HEK293 (cell line): Measurements from ENCODE around the gene ATP6V0C.

Experiments used
- CTCF ChIA-PET: fragments of 350-600 bp; formaldehyde crosslinking; extraction: SDS; loops from one replicate; lab custom pipeline; 2021; ENCODE audit warnings: antibody characterized with exemption; lab: Yijun Ruan, JAX
- POLR2A ChIA-PET: fragments of 300-600 bp; formaldehyde crosslinking; extraction: SDS; loops from one replicate; lab custom pipeline; 2020; ENCODE audit warnings: antibody characterized with exemption, inconsistent platforms; lab: Yijun Ruan, JAX
- H3K27ac ChIP-seq: fragments of 200-500 bp; sonication (Bioruptor generic); 2 replicates; pipeline ENCODE4 v1.5.1; 2014; ENCODE audit warnings: low read depth, low read length, control low read depth, inconsistent platforms; ENCODE audit errors: extremely low read depth
- H3K36me3 ChIP-seq, 2 experiments: fragments of 200-500 bp in 1 of 2; sonication (Bioruptor generic) in 1 of 2; 1 replicate in 1 of 2; 2 replicates in 1 of 2; pipeline ENCODE4 v1.5.1; 2014 to 2017; ENCODE audit warnings: inconsistent platforms in 2 of 2, low read length in 2 of 2; ENCODE audit not compliant: control insufficient read depth in 2 of 2, insufficient read depth in 1 of 2
- H3K4me1 ChIP-seq: fragments of 200-500 bp; sonication (Bioruptor generic); 2 replicates; pipeline ENCODE4 v1.5.1; 2014; ENCODE audit warnings: mild to moderate bottlenecking, low read length, inconsistent platforms; ENCODE audit not compliant: control insufficient read depth, insufficient read depth
- H3K4me3 ChIP-seq: 2 replicates; pipeline ENCODE4 v1.5.1; 2011; ENCODE audit warnings: low read depth, mild to moderate bottlenecking, control low read depth, low read length, moderate library complexity
- H3K9me3 ChIP-seq: fragments of 200-500 bp; sonication (Bioruptor generic); 2 replicates; pipeline ENCODE4 v1.5.1; 2014; ENCODE audit warnings: low read depth, low read length, inconsistent platforms; ENCODE audit not compliant: control insufficient read depth, insufficient read depth
- EGR2 ChIP-seq: fragments of 450-650 bp; formaldehyde crosslinking; IDR thresholded peaks from 2 replicates; pipeline ENCODE4 v1.5.1; 2016; ENCODE audit warnings: low read depth, missing biosample characterization, missing genetic modification characterization
- GLIS1 ChIP-seq: fragments of 450-650 bp; formaldehyde crosslinking; IDR thresholded peaks from 2 replicates; pipeline ENCODE4 v1.5.1; 2016; ENCODE audit warnings: missing biosample characterization, missing genetic modification characterization
- GLIS2 ChIP-seq: fragments of 450-650 bp; formaldehyde crosslinking; IDR thresholded peaks from 2 replicates; pipeline ENCODE4 v1.5.1; 2016; ENCODE audit warnings: missing biosample characterization, missing genetic modification characterization
- KLF1 ChIP-seq: fragments of 450-650 bp; formaldehyde crosslinking; IDR thresholded peaks from 2 replicates; pipeline ENCODE4 v1.5.1; 2016; ENCODE audit warnings: missing biosample characterization, missing genetic modification characterization
- KLF16 ChIP-seq: fragments of 450-650 bp; formaldehyde crosslinking; IDR thresholded peaks from 2 replicates; pipeline ENCODE4 v1.5.1; 2017; ENCODE audit warnings: missing biosample characterization, missing genetic modification characterization
- OSR2 ChIP-seq: fragments of 450-650 bp; formaldehyde crosslinking; IDR thresholded peaks from 2 replicates; pipeline ENCODE4 v1.5.1; 2016; ENCODE audit warnings: missing biosample characterization, missing genetic modification characterization
- RBAK ChIP-seq: fragments of 450-650 bp; formaldehyde crosslinking; IDR thresholded peaks from 2 replicates; pipeline ENCODE4 v1.5.1; 2016; ENCODE audit warnings: missing biosample characterization, missing genetic modification characterization
- REPIN1 ChIP-seq: fragments of 450-650 bp; formaldehyde crosslinking; IDR thresholded peaks from 2 replicates; pipeline ENCODE4 v1.5.1; 2017; ENCODE audit warnings: missing biosample characterization, missing genetic modification characterization, low read depth
- SCRT2 ChIP-seq: fragments of 450-650 bp; formaldehyde crosslinking; IDR thresholded peaks from 2 replicates; pipeline ENCODE4 v1.5.1; 2016; ENCODE audit warnings: missing biosample characterization, missing genetic modification characterization
- SP2 ChIP-seq: fragments of 450-650 bp; formaldehyde crosslinking; IDR thresholded peaks from 2 replicates; pipeline ENCODE4 v1.5.1; 2016; ENCODE audit warnings: missing biosample characterization, missing genetic modification characterization
- SP3 ChIP-seq: fragments of 450-650 bp; formaldehyde crosslinking; IDR thresholded peaks from 2 replicates; pipeline ENCODE4 v1.5.1; 2016; ENCODE audit warnings: missing biosample characterization, missing genetic modification characterization
- SP7 ChIP-seq: fragments of 450-650 bp; formaldehyde crosslinking; IDR thresholded peaks from 2 replicates; pipeline ENCODE4 v1.5.1; 2016; ENCODE audit warnings: missing biosample characterization, missing genetic modification characterization
- YY2 ChIP-seq: fragments of 450-650 bp; formaldehyde crosslinking; IDR thresholded peaks from 2 replicates; pipeline ENCODE4 v1.5.1; 2016; ENCODE audit warnings: missing biosample characterization, missing genetic modification characterization
- ZBTB17 ChIP-seq: fragments of 450-650 bp; formaldehyde crosslinking; IDR thresholded peaks from 2 replicates; pipeline ENCODE4 v1.5.1; 2016; ENCODE audit warnings: missing biosample characterization, missing genetic modification characterization
- ZBTB21 ChIP-seq: fragments of 450-650 bp; formaldehyde crosslinking; IDR thresholded peaks from 2 replicates; pipeline ENCODE4 v1.5.1; 2017; ENCODE audit warnings: missing biosample characterization, missing genetic modification characterization
- ZBTB7A ChIP-seq: fragments of 450-650 bp; formaldehyde crosslinking; IDR thresholded peaks from 2 replicates; pipeline ENCODE4 v1.5.1; 2016; ENCODE audit warnings: low read depth, missing biosample characterization, missing genetic modification characterization
- ZBTB8A ChIP-seq: fragments of 450-650 bp; formaldehyde crosslinking; IDR thresholded peaks from 2 replicates; pipeline ENCODE4 v1.5.1; 2016; ENCODE audit warnings: missing biosample characterization, missing genetic modification characterization
- ZEB2 ChIP-seq: fragments of 450-650 bp; formaldehyde crosslinking; IDR thresholded peaks from 2 replicates; pipeline ENCODE4 v1.5.1; 2016; ENCODE audit warnings: missing biosample characterization, missing genetic modification characterization
- ZFP41 ChIP-seq: fragments of 450-650 bp; formaldehyde crosslinking; IDR thresholded peaks from 2 replicates; pipeline ENCODE4 v1.5.1; 2016; ENCODE audit warnings: missing biosample characterization, missing genetic modification characterization, borderline replicate concordance
- ZIC2 ChIP-seq: fragments of 450-650 bp; formaldehyde crosslinking; IDR thresholded peaks from 2 replicates; pipeline ENCODE4 v1.5.1; 2016; ENCODE audit warnings: missing biosample characterization, missing genetic modification characterization
- ZNF140 ChIP-seq: fragments of 450-650 bp; formaldehyde crosslinking; IDR thresholded peaks from 2 replicates; pipeline ENCODE4 v1.5.1; 2016; ENCODE audit warnings: missing biosample characterization, missing genetic modification characterization
- ZNF16 ChIP-seq: fragments of 450-650 bp; formaldehyde crosslinking; IDR thresholded peaks from 2 replicates; pipeline ENCODE4 v1.5.1; 2016; ENCODE audit warnings: low read depth, missing biosample characterization, missing genetic modification characterization
- ZNF266 ChIP-seq: fragments of 450-650 bp; formaldehyde crosslinking; IDR thresholded peaks from 2 replicates; pipeline ENCODE4 v1.5.1; 2016; ENCODE audit warnings: missing biosample characterization, missing genetic modification characterization, low read depth
- ZNF350 ChIP-seq: fragments of 450-650 bp; formaldehyde crosslinking; IDR thresholded peaks from 2 replicates; pipeline ENCODE4 v1.5.0; 2017; ENCODE audit warnings: missing biosample characterization, mild to moderate bottlenecking, missing genetic modification characterization
- ZNF391 ChIP-seq: fragments of 450-650 bp; formaldehyde crosslinking; IDR thresholded peaks from 2 replicates; pipeline ENCODE4 v1.5.1; 2016; ENCODE audit warnings: low read depth, missing biosample characterization, missing genetic modification characterization, borderline replicate concordance
- ZNF404 ChIP-seq: fragments of 450-650 bp; formaldehyde crosslinking; IDR thresholded peaks from 2 replicates; pipeline ENCODE4 v1.5.1; 2017; ENCODE audit warnings: missing biosample characterization, missing genetic modification characterization
- ZNF473 ChIP-seq: fragments of 450-650 bp; formaldehyde crosslinking; IDR thresholded peaks from 2 replicates; pipeline ENCODE4 v1.5.1; 2017; ENCODE audit warnings: missing biosample characterization, missing genetic modification characterization
- ZNF624 ChIP-seq: fragments of 450-650 bp; formaldehyde crosslinking; IDR thresholded peaks from 2 replicates; pipeline ENCODE4 v1.5.1; 2017; ENCODE audit warnings: missing biosample characterization, missing genetic modification characterization
- TF ChIP-seq, protein P1 (sequence below): fragments of 450-650 bp; formaldehyde crosslinking; IDR thresholded peaks from 2 replicates; pipeline ENCODE4 v1.5.1; 2016; ENCODE audit warnings: missing biosample characterization, missing genetic modification characterization
- TF ChIP-seq, protein P2 (sequence below): fragments of 450-650 bp; formaldehyde crosslinking; IDR thresholded peaks from 2 replicates; pipeline ENCODE4 v1.5.1; 2016; ENCODE audit warnings: missing biosample characterization, missing genetic modification characterization
- TF ChIP-seq, protein P3 (sequence below): fragments of 450-650 bp; formaldehyde crosslinking; IDR thresholded peaks from 2 replicates; pipeline ENCODE4 v1.5.1; 2016; ENCODE audit warnings: missing biosample characterization, missing genetic modification characterization
- TF ChIP-seq, protein P4 (sequence below): fragments of 450-650 bp; formaldehyde crosslinking; IDR thresholded peaks from 2 replicates; pipeline ENCODE4 v1.5.1; 2016; ENCODE audit warnings: missing biosample characterization, missing genetic modification characterization

The ATP6V0C gene

DNA sequence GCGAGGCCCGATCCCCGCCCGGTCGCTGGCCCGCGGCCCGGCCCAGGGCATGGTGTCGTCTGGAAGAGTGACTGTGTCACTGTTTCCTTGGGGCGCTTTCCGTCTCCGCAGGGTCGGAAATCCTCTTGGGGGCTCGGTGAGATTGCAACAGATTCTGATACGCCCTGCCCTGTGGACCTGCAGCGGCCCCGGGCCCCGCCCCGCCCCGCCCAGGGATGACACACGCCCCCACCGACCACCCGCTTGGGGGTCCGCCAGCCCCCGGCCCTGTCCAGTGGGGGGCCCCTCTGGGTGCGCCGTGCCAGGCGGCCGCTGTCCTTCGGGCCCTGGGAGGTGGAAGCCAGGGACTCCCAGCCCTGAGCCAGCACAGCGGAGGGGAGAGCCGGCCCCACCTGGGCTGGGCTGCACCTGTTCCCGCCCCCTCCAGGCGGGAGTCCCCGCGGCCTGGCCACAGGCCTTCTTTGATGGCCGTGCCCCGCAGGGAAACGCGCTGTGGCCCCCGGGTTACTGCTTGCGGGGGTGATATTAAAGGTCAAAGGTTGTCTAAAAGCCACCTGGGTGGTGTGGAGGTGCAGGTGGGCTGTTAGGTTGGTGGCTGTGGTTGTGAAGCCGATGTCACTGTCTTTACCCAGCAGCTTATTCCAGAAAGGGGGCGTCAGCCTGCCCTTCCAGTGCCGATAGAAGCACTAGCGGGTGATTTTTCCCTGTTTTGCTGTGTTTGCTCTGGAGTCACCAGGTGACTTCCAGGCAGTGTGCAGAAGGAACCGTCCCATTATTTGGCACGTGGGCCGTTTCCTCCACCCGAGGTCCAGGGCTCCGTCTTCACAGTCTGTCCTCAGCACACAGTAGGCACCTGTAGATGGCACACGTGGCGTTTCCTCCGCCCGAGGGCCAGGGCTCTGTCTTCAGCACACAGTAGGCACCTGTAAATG is 38.1 kb upstream of the ATP6V0C start:
- Histone ChIP-seq H3K27ac (peak overlapping the region; percentile 33; the same call in 1 of the 2 replicates), H3K36me3 (peaks cover 0 to 4% of the 10 kb centered on the region in 2 experiments; a peak in 1 of 3 replicates), H3K9me3 (no peaks in the 10 kb centered on the region), H3K4me1 (peaks cover 12% of the 10 kb centered on the region), H3K4me3 (peak overlapping the region; percentile 52)
- POLR2A ChIA-PET = interaction anchor here (1.0 to 1.7 kb wide), 5 partner anchors 13 to 224 kb away, joined by 3 to 10 read pairs (median 4); partner anchors contain the start of gene ECI1
- CTCF ChIA-PET = no interaction called here
- peak; percentile 93 for TF ChIP-seq GLIS2 (tag by site-specific recombination)
- TF ChIP-seq, protein P1, sequence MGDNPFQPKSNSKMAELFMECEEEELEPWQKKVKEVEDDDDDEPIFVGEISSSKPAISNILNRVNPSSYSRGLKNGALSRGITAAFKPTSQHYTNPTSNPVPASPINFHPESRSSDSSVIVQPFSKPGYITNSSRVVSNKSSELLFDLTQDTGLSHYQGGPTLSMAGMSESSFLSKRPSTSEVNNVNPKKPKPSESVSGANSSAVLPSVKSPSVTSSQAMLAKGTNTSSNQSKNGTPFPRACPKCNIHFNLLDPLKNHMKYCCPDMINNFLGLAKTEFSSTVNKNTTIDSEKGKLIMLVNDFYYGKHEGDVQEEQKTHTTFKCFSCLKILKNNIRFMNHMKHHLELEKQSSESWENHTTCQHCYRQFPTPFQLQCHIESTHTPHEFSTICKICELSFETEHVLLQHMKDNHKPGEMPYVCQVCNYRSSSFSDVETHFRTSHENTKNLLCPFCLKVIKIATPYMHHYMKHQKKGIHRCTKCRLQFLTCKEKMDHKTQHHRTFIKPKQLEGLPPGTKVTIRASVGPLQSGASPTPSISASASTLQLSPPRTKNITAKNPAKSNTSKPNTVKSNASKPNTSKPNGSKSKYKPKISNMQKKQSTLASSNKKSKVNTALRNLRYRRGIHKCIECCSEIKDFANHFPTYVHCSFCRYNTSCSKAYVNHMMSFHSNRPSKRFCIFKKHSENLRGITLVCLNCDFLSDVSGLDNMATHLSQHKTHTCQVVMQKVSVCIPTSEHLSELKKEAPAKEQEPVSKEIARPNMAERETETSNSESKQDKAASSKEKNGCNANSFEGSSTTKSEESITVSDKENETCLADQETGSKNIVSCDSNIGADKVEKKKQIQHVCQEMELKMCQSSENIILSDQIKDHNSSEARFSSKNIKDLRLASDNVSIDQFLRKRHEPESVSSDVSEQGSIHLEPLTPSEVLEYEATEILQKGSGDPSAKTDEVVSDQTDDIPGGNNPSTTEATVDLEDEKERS (tag by site-specific recombination) = no peak
- 0 out of 2 replicates have a peak, but pooled peaks have one; percentile 28 for TF ChIP-seq ZBTB8A
- TF ChIP-seq ZBTB21 (tag by site-specific recombination) = no peak
- no peak for TF ChIP-seq ZNF473 (tag by site-specific recombination)
- no peak for TF ChIP-seq ZNF624 (tag by site-specific recombination)
- TF ChIP-seq ZEB2 (tag by site-specific recombination) = peak; percentile 69; the same call in 1 of the 2 replicates
- TF ChIP-seq, protein P2, sequence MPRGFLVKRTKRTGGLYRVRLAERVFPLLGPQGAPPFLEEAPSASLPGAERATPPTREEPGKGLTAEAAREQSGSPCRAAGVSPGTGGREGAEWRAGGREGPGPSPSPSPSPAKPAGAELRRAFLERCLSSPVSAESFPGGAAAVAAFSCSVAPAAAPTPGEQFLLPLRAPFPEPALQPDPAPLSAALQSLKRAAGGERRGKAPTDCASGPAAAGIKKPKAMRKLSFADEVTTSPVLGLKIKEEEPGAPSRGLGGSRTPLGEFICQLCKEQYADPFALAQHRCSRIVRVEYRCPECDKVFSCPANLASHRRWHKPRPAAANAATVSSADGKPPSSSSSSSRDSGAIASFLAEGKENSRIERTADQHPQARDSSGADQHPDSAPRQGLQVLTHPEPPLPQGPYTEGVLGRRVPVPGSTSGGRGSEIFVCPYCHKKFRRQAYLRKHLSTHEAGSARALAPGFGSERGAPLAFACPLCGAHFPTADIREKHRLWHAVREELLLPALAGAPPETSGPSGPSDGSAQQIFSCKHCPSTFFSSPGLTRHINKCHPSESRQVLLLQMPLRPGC (tag by site-specific recombination) = no peak
- 0 out of 2 replicates have a peak, but pooled peaks have one; percentile 13 for TF ChIP-seq ZBTB7A
- TF ChIP-seq ZIC2 = peak; percentile 96
- TF ChIP-seq ZNF140 = no peak
- TF ChIP-seq, protein P3, sequence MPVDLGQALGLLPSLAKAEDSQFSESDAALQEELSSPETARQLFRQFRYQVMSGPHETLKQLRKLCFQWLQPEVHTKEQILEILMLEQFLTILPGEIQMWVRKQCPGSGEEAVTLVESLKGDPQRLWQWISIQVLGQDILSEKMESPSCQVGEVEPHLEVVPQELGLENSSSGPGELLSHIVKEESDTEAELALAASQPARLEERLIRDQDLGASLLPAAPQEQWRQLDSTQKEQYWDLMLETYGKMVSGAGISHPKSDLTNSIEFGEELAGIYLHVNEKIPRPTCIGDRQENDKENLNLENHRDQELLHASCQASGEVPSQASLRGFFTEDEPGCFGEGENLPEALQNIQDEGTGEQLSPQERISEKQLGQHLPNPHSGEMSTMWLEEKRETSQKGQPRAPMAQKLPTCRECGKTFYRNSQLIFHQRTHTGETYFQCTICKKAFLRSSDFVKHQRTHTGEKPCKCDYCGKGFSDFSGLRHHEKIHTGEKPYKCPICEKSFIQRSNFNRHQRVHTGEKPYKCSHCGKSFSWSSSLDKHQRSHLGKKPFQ (tag by site-specific recombination) = no peak
- peak; percentile 86 for TF ChIP-seq EGR2
- TF ChIP-seq OSR2 (tag by site-specific recombination) = no peak
- no peak for TF ChIP-seq RBAK
- TF ChIP-seq ZNF350 = no peak
- peak; percentile 57 for TF ChIP-seq SCRT2 (tag by site-specific recombination)
- TF ChIP-seq SP7 = no peak
- peak; percentile 81 for TF ChIP-seq SP3 (tag by site-specific recombination)
- TF ChIP-seq GLIS1 (tag by site-specific recombination) = peak; percentile 99
- TF ChIP-seq ZNF266 (tag by site-specific recombination) = no peak
- no peak for TF ChIP-seq ZBTB17 (tag by site-specific recombination)
- no peak for TF ChIP-seq ZNF404 (tag by site-specific recombination)
- peak; percentile 73 for TF ChIP-seq KLF1 (tag by site-specific recombination)
- TF ChIP-seq SP2 = peak; percentile 74
- TF ChIP-seq, protein P4, sequence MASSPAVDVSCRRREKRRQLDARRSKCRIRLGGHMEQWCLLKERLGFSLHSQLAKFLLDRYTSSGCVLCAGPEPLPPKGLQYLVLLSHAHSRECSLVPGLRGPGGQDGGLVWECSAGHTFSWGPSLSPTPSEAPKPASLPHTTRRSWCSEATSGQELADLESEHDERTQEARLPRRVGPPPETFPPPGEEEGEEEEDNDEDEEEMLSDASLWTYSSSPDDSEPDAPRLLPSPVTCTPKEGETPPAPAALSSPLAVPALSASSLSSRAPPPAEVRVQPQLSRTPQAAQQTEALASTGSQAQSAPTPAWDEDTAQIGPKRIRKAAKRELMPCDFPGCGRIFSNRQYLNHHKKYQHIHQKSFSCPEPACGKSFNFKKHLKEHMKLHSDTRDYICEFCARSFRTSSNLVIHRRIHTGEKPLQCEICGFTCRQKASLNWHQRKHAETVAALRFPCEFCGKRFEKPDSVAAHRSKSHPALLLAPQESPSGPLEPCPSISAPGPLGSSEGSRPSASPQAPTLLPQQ (tag by site-specific recombination) = 0 out of 2 replicates have a peak, but pooled peaks have one; percentile 30
- TF ChIP-seq REPIN1 (tag by site-specific recombination) = no peak
- no peak for TF ChIP-seq ZNF391 (tag by site-specific recombination)
- TF ChIP-seq KLF16 (tag by site-specific recombination) = no peak
- no peak for TF ChIP-seq ZFP41 (tag by site-specific recombination)
- no peak for TF ChIP-seq ZNF16
- TF ChIP-seq YY2 = no peak
